ENCODE measurements around the gene NOLC1. TPM values are rescaled to one million over a fixed set of nuclear protein-coding genes. Genes with fewer than 3 reads are reported as not detected.
A peak's percentile ranks its signal among the peaks of the same experiment; 100 is the strongest.

NOLC1 gene
- total and polyA plus RNA-seq, 2 experiments from 2014 or later, result 29.8 to 46.2 TPM

DNA sequence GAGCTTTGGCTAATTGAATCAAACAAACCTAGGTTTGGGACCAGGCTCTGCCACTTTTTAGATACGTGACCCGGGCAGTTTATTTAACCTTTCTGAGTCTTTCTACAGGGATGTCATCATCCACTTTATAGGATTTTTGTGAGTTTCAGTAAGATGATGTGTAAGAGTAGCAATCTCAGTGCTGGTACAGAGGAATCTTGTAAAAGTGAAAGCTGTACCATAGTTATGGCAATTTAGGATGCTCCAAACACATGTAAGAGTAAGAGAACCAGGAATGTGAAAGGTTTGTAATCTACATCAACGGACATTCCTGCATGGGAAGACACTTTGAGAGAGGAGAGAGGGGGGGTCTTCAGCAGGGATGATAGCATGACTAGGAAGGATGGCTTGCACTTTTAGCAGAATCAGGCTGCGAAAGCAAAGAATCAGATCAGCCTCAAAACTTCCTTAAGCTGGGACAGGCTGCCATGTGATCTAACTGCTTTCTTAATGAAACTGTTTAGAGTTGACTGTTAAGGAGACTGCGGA, 968 bp downstream of the NOLC1 start:
- H3K4me3 ChIP-seq, result peak overlapping the region; percentile 31
- no peaks in the 10 kb centered on the region for H3K9me3 ChIP-seq (ENCODE audit: low read depth)
- H3K4me2 ChIP-seq, result peak overlapping the region; percentile 80
- TF ChIP-seq, protein P1, sequence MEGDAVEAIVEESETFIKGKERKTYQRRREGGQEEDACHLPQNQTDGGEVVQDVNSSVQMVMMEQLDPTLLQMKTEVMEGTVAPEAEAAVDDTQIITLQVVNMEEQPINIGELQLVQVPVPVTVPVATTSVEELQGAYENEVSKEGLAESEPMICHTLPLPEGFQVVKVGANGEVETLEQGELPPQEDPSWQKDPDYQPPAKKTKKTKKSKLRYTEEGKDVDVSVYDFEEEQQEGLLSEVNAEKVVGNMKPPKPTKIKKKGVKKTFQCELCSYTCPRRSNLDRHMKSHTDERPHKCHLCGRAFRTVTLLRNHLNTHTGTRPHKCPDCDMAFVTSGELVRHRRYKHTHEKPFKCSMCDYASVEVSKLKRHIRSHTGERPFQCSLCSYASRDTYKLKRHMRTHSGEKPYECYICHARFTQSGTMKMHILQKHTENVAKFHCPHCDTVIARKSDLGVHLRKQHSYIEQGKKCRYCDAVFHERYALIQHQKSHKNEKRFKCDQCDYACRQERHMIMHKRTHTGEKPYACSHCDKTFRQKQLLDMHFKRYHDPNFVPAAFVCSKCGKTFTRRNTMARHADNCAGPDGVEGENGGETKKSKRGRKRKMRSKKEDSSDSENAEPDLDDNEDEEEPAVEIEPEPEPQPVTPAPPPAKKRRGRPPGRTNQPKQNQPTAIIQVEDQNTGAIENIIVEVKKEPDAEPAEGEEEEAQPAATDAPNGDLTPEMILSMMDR (IDR thresholded peaks at IDR 0.05; ENCODE audit: poor library complexity), result no peak
- TF ChIP-seq EZH2phosphoT487 (IDR thresholded peaks at IDR 0.05; ENCODE audit: low read depth, severe bottlenecking, unreplicated experiment) (no peak), EZH2 (IDR thresholded peaks at IDR 0.05; ENCODE audit: borderline replicate concordance) (no peak)
- DNase-seq (ENCODE audit: low spot score), result no peak
- peaks cover 53% of the 10 kb centered on the region for H3K79me2 ChIP-seq
- peak overlapping the region; percentile 38 for H2AFZ ChIP-seq
- peaks cover 11% of the 10 kb centered on the region for H4K20me1 ChIP-seq (ENCODE audit: insufficient read depth, poor library complexity, severe bottlenecking)
- no peaks in the 10 kb centered on the region for H3K27me3 ChIP-seq
- H3K36me3 ChIP-seq (replicated peaks; ENCODE audit: insufficient read depth, low read depth), result peaks cover 4% of the 10 kb centered on the region
- no peaks in the 10 kb centered on the region for H3K9me2 ChIP-seq (replicated peaks; ENCODE audit: insufficient read depth)
- 44% methylated on average over 5 of the region's 5 CpGs for WGBS (ENCODE audit: low lambda C conversion rate, missing lambda C conversion rate)
- peak overlapping the region; percentile 87 for H3K27ac ChIP-seq
- peaks cover 12% of the 10 kb centered on the region for H3K4me1 ChIP-seq (ENCODE audit: insufficient read depth)

- no peaks in the 10 kb centered on the region for H3K27me3 ChIP-seq
- WGBS (ENCODE audit: low lambda C conversion rate, missing lambda C conversion rate), result 96% methylated on average over 10 of the region's 11 CpGs
- TF ChIP-seq EZH2phosphoT487 (IDR thresholded peaks at IDR 0.05; ENCODE audit: low read depth, severe bottlenecking, unreplicated experiment), result no peak
- TF ChIP-seq EZH2 (IDR thresholded peaks at IDR 0.05; ENCODE audit: borderline replicate concordance), result no peak
- TF ChIP-seq, protein P1 (IDR thresholded peaks at IDR 0.05; ENCODE audit: poor library complexity), result no peak
- H3K36me3 ChIP-seq (replicated peaks; ENCODE audit: insufficient read depth, low read depth), result no peaks in the 10 kb centered on the region
- no peaks in the 10 kb centered on the region for H3K9me2 ChIP-seq (replicated peaks; ENCODE audit: insufficient read depth)
- no peak overlapping the region for H3K4me3 ChIP-seq
- H4K20me1 ChIP-seq (ENCODE audit: insufficient read depth, poor library complexity, severe bottlenecking), result peaks cover 15% of the 10 kb centered on the region
- peaks cover 12% of the 10 kb centered on the region for H3K4me1 ChIP-seq (ENCODE audit: insufficient read depth)
- peaks cover 53% of the 10 kb centered on the region for H3K79me2 ChIP-seq
- no peak overlapping the region for H3K4me2 ChIP-seq
- H3K27ac ChIP-seq, result no peak overlapping the region
- no peak overlapping the region for H2AFZ ChIP-seq
- H3K9me3 ChIP-seq (ENCODE audit: low read depth), result no peaks in the 10 kb centered on the region
- DNase-seq (ENCODE audit: low spot score), result no peak
Observed at GRCh38 chr10:102154466-102155116, 2.4 kb downstream of the NOLC1 start.

DNA sequence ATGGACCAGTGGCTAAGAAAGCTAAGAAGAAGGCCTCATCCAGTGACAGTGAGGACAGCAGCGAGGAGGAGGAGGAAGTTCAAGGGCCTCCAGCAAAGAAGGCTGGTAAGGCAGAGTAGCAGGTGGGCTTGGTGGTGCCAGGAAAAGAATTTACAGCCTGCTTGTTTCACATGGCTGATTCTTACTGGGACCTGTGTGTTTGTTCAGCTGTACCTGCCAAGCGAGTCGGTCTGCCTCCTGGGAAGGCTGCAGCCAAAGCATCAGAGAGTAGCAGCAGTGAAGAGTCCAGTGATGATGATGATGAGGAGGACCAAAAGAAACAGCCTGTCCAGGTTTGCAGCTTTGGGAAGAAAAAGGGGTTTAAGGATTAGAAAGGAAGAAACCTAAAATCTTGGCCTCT, 5.0 kb downstream of the NOLC1 start:
- Histone ChIP-seq H3K4me1 (ENCODE audit: insufficient read depth) (peaks cover 5% of the 10 kb centered on the region), H3K9me2 (replicated peaks; ENCODE audit: insufficient read depth) (no peaks in the 10 kb centered on the region), H2AFZ (no peak overlapping the region), H3K4me3 (no peak overlapping the region), H3K9me3 (ENCODE audit: low read depth) (no peaks in the 10 kb centered on the region), H3K4me2 (no peak overlapping the region), H3K27me3 (no peaks in the 10 kb centered on the region), H3K27ac (no peak overlapping the region), H3K79me2 (peaks cover 53% of the 10 kb centered on the region), H4K20me1 (ENCODE audit: insufficient read depth, poor library complexity, severe bottlenecking) (peaks cover 15% of the 10 kb centered on the region), H3K36me3 (replicated peaks; ENCODE audit: insufficient read depth, low read depth) (no peaks in the 10 kb centered on the region)
- TF ChIP-seq EZH2 (IDR thresholded peaks at IDR 0.05; ENCODE audit: borderline replicate concordance) (no peak), EZH2phosphoT487 (IDR thresholded peaks at IDR 0.05; ENCODE audit: low read depth, severe bottlenecking, unreplicated experiment) (no peak)
- TF ChIP-seq, protein P1 (IDR thresholded peaks at IDR 0.05; ENCODE audit: poor library complexity), result no peak
- WGBS (ENCODE audit: low lambda C conversion rate, missing lambda C conversion rate), result 87% methylated on average over 3 of the region's 3 CpGs
- no peak for DNase-seq (ENCODE audit: low spot score)
